ENCODE results near the gene CILP.
"Not testable (repeated sequence)": the region's sequence is repeated elsewhere in the genome, so short reads cannot be mapped to it uniquely, and the experiment has no call there.

Gene CILP

DNA sequence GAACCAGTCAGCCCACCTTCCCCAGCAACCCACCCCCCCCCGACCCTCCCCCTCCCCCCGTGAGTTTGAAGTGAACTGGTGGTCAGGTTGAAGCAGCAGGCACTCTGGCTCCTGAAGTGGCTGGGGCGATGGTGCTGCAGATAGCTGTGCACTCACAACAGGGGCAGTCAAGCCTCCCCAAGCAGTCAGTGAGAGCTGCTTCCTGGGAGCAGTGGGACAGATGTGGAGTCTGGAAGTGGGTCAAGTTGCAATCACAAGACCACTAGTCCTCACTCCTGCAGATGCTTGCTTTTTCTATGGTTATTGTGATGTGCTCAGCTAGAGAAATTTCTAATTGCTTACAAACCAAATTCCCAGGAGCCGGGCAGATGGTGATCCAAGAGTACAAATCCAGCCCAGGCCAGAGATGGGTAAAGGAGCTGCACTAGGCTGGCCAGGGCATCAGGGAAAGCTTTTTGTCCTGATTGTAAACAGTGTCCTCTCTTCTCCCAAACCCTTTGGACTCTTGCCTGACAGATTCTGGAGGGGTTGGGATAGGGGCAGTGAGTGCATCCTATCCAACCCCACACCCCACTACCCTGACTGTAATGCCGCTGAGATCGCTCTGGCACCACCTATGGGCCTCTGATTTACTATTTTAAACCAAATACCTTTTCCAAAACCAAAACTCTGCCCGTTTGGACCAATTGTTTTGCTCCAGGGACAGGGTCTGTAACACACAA is 16.3 kb downstream of the CILP start:
- DNase-seq, result peak; percentile 46

- DNase-seq, result no peak
Measured at GRCh38 chr15:65192016-65192415, 19.3 kb downstream of the CILP start.

DNA sequence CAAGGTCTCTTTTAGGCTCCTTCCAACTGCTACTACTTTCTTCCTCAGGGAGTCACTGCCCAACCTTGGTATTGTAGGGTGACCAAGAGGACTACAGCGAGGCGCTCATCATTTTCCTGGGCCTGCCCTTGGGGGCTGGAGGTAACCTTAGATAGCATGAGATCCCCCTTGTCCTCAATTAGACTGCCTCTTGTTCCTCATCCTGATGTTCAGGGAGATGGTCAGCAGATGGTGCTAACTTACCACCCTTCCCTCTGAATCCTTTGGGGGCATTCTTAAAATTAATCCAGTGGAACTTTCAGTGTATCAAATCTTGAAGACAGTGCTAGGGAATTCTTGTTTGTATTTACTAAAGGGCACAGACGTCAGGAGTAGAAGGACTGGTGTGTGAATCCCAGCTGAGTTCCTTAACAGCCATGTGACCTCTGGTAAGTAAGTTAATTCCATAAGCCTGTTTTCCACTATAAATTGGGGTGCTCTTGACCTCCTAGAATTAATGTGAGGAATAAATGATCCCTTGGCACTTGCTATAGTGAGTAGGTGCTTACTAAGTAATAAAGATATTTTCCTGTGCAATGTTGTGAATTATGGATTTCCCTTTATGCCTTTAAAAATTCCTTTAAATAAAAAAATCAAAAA is 22.1 kb downstream of the CILP start:
- DNase-seq, result peak; percentile 75

GRCh38 chr15:65188472-65188871 is 22.8 kb downstream of the CILP start:
- not testable (repeated sequence) for DNase-seq

DNA sequence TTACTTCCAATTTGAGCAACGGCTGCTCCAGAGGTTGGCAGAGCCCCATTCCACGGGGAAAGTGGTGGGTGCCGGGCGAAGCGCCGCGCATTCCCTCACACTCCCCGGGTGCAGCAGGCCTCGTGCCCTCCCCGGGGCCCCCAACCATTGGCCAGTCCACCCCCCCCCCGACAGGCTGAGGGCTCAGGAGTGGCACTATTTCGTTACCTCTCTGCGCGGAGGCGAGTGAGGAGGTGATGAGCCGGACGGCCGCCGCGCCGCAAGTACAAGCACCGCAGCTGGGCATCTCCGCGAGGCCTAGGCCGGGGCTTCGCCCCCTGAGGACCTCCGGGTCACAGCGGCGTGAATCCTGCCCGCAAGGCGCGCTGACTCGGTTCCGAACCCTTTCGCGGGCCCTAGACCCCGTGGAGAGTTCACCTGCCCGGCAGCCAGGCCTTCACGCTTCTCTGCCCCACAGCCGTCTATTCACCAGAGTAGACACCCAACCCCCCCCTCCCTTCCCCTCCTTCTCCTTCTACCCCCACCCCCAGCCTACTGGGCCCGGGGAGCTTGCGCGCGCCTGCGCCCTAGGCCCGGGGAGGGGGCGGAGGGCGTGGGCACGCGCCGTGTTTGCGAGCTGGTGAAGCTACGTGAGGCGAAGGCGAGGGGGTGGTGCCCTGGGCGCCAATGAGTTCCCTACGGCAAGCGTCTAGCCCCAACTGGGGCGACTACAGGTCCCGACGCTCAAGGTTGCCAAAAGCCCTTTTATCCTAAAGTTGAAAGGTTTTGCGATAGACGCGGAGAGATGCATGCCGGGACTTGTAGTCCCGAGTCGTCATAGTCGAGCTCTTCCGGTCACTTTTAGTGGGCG is 26.2 kb downstream of the CILP start, which contains the start of gene CLPX:
CLPX (minus strand) TSS at position 475 of the 850 bp plus-strand sequence; CDS start at position 286, 189 bp downstream.
- DNase-seq, result peak; percentile 88

DNA sequence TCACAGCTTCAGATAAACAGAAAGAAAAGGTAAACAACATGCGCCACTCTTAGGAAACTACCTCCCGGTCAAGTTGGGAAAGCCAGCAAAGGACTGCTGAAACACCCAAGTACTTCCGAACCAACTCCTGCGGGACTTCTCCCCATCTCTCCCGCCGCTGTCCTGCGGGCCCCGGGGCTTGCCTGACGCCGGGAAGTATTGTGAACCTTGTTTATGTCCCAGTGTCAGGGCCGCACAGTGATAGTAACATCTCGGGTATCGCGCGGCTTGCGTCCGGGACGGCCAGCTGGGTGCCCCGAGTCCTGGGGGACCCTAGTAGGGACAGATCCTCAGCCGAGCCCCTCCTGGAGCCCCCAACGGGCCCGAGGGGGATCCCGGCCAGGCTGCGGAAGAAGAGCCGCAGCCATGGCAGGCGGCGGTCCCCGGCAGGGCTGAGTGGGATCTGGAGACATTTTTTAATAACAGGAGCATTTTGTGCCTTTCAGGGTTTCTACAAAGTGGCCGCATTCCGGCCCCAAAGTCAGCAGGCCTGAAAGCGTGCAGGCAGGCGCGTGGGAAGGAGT is 26.9 kb downstream of the CILP start:
- peak; percentile 32 for DNase-seq

- DNase-seq, result no peak
Measured at GRCh38 chr15:65183865-65184159, 27.5 kb downstream of the CILP start.

GRCh38 chr15:65182538-65182937 is 28.7 kb downstream of the CILP start:
- DNase-seq, result no peak

GRCh38 chr15:65181582-65182353 is 29.5 kb downstream of the CILP start:
- DNase-seq, result not testable (repeated sequence)

GRCh38 chr15:65180167-65180566 is 31.1 kb downstream of the CILP start:
- DNase-seq, result no peak

GRCh38 chr15:65177901-65178300 is 33.4 kb downstream of the CILP start:
- no peak for DNase-seq

DNA sequence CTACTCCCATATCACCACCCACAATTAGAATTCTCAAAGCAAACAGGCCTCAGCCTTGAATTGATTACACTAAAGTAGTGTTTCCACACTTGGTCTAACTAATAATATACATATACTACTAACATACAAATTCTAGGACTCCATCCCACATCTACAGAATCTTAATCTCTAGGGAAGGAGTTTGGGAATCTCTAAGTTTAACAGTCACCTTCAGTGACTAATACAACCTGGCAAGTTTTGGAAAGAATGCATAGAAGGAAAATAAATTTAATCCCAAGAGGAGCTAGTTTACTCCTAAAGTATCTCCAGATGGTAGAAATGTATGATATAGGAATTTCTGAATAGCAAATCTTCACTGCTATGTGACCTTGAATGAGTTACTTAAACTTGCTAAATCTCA is 35.2 kb downstream of the CILP start:
- DNase-seq, result no peak

DNA sequence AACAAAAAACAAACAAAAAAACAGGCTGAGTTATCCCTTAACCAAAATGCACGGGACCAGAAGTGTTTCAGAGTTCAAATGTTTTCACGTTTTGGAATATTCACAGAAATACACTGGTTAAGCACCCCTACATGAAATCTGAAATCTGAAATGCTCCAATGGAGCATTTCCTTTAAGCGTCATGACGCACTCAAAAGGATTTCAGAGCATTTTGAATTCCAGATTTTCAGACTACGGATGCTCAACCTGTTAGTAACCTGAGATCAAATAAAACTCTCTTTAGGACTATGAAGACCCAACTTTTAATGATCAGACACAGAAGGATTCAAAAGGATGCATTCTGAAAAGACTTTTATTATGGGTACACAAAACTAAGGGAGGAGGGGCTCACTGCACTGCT is 35.8 kb downstream of the CILP start:
- DNase-seq, result no peak

GRCh38 chr15:65174509-65174908 is 36.8 kb downstream of the CILP start:
- DNase-seq, result no peak

- DNase-seq, result no peak
Measured at GRCh38 chr15:65172531-65172930, 38.7 kb downstream of the CILP start.

- DNase-seq, result no peak
Measured at GRCh38 chr15:65171428-65171827, 39.8 kb downstream of the CILP start.

DNA sequence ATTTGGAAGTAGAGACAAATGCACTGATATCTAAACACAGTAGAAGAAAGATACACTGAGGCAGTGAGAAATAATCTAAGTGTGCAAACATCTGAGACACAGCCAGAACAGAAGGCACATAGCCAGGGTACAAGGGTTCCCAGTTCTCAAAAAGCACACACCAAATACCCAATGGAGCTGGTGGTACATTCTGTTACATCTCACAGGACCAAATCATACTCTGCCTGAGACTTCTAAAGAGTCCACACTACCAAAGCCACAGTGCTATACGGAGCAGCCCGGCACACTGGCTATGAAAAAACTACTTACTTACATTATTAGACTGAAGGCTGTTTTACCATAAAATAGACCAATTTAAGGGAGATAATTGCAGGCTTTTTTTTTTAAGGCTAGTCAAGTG is 45.4 kb downstream of the CILP start:
- DNase-seq, result no peak

- no peak for DNase-seq
Measured at GRCh38 chr15:65164139-65164538, 47.1 kb downstream of the CILP start.

DNA sequence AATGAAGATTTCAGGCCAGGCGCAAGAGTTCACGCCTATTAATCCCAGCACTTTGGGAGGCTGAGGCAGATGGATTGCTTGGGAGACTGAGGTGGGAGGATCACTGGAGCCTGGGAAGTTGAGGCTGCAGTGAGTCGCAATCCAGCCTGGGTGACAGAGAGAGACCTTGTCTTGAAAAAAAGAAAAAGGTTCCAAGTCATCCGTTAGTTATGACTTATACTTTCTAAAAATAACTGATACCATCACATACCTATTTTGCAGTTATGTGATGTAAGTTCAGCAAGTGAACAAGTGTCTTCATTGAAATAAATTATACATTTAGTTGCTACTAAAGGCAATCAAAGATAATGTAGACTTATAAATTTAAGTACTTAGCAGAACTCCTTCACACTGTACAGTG is 48.2 kb downstream of the CILP start:
- DNase-seq, result no peak

GRCh38 chr15:65156692-65157091 is 54.6 kb downstream of the CILP start:
- DNase-seq, result no peak

GRCh38 chr15:65154720-65155119 is 56.6 kb downstream of the CILP start:
- no peak for DNase-seq

GRCh38 chr15:65147902-65148301 is 63.4 kb downstream of the CILP start:
- DNase-seq, result no peak

GRCh38 chr15:65146438-65146837 is 64.8 kb downstream of the CILP start:
- DNase-seq, result no peak

Measured in NCI-H2171 treated with DMSO at 0.1 percent for 48 hours (cell line).